Dermis blood vessel endothelial cell (primary cell): Measurements from ENCODE around the gene NTF3. TPM values are rescaled to one million over a fixed set of nuclear protein-coding genes. Genes with fewer than 3 reads are reported as not detected.
A peak's percentile ranks its signal among the peaks of the same experiment; 100 is the strongest.

Experiments
- DNase-seq: peaks from one replicate; pipeline ENCODE4 v3.0.0; 2010
- total RNA-seq: library from RNA; depleted of rRNA; stranded (reverse); fragments of >200 nt; gene quantifications from 2 replicates; pipeline ENCODE4 v1.2.3, GENCODE V29; 2014

The NTF3 gene
- total RNA-seq, 1 donor from 2014 or later, result 0.34 TPM

DNA sequence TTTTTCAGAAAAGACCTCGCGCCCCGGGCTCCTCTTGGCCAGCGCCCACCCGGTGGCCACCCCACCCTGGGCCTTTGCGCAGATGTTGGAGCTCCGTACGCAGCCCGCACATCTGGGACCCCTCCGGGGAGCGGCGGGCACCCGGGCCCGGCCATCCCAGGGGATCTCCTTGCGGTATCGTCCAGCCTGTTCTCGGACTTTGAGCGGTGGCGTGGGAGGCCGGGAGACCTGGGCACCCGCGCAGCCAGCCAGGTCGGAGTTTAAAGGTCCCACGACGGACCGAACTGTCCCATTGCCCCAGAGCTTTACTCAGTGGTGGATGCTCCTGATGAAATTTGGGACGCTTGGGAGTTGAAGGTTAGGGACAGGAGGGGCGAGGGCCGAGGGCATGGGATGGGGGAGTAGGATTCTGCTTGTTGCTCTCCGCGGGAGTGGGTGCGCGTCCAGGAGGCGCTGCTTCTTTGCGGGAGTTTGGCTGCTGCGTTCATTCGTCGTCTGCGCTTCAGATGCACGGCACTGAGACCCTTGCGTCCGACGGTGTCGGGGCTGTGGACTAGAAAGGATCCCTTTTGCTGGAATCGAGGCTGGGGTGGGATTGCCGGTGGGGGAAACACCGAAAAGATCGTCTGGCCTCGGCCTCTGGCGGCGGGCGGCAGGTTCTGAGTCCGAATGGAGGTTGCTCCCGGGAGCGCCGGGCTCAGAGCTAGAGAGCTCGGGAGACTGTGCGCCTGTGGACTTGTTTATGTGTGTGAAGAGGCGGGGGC, 1.4 kb downstream of the NTF3 start:
- no peak for DNase-seq

DNA sequence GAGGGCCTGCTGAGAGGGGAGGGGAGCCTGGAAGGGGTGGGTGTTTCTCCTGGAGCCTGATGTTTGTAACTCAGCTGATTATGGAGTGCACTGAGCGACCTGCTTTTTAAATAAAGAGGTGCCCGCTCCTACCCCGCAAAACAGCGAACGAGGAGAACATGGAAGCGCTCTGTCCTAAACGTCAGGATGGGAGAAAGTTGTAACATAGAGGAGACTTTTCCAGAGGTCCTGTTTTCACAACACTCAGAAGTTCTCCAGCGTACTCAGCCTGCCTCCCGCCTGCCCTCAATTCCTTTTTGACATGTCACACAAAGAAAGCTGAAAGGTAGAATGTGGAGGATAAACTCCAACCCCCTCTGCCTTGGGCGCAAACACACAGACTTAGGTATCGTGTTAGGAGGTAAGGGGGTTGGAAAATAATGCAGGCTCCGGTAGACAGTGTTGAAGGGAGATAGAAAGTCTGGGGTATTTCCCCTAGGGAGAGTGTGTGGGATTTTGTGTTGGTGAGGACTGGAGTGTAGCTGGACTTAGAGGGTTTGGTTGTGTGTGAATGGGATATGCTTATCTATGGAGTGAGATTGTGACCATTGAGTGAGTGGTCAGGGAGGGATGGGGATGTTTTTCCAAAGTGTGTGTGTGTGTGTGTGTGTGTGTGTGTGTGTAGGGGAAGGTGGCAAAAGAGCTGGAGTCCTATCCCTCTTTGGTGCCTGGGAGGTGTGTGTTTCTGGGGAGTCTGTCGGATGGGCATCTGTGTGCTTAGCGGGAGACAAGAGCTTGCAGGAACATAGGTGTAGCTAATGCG, 2.1 kb downstream of the NTF3 start:
- no peak for DNase-seq

DNA sequence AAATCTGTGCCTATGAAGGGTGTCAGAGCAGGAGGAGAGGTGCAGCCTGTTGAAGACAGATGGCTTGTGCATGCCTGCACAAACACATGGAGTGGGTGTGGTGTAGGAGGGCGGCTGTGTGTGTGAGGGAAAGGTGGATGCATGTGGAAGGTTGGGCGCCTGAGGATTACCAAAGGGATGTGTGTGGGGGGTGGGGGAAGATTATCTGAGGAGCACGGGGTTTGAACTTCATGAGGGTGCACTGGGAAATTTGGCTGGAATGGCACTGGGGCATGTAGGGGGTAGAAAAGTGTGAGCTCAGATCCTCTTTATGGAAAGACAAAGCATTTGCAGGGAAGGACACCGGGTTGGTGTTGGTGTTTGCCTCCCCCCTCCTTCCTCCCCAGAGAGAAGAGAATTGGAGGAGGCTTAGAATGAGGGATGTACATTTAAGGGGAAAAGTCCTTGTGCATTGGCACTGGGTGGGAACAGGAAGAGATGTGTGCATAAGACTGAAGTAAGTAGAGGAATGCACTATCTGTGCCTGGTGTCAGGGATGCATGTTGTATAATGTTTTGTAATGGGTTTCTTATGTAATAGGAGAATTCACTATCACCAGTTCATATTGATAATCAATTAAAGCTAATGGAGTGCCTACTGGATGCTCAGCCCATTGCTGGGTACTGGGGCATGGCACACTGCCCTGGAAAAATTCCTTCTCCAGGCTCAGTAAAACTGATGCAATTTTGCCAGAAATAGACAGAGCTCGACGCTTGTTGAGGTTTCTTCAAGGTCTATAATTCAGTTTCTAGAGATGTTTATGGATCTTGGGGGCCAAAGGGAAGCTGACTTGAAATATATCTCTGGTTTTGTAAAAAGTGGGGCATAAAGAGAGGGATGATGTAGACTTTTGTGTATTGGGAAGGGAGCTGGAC, 3.0 kb downstream of the NTF3 start:
- no peak for DNase-seq

DNA sequence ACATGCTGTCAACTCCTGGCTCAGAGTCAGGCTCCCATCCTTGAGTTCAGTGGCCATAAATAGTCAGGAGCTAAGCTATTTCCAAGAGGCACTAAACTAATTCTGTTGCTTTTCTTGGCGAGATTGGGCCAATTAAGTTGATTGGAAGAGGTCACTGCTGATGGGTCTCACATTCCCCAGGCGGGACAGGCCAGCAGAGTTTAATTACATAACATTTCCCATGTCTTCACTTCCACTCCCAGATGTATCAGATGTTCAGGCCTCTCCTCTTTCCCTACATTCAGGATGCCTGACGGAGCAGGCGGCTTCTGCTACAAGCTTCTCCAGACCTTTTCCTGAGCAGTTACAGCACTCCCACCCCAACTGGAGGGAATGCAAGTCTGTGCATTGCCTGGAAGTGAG, 5.3 kb downstream of the NTF3 start:
- DNase-seq, result no peak

DNA sequence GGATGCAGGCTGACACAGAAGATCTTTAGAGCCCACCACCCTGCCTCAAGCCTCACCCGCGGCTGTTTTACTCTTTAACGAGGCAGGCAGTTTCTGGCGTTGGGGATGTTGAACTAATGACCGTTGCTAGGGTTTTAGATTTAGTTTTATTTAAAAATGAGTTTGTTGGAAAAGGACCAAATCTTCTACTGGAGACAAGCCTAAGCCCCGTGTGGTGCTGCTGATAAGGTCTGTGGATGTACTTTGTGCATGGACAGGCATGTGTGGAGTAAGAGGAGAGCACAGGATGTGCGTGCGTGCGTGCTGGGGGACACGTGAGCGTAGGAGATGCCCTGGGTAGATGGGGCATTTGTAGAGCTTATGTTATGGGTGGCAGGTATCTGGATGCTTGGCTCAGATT, 5.7 kb downstream of the NTF3 start:
- DNase-seq, result no peak

DNA sequence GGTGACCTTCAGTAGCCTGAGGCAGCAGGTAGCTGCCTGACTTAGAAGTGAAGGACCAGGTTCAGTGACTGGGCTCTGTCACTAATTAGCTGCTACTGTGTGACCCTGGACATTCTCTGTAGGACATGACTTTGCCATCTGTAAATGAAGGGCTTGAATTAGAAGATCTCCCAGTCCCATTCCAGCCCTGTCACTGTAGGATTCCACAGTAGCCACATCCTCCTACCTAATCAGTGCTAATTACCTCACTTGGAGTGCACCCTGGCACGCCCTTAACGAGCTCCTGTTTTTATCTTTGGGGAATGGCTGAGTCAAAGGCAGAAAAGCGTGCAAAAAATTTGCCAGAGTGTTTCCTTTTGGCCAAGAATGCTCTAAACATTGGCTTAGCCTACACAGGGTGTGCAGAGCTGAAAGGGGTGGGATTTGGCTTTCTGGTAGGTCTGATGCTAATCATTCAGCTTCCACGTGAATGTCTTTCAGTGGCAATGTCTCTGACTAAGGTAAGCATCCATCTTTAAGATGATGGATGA, 6.8 kb downstream of the NTF3 start:
- no peak for DNase-seq

DNA sequence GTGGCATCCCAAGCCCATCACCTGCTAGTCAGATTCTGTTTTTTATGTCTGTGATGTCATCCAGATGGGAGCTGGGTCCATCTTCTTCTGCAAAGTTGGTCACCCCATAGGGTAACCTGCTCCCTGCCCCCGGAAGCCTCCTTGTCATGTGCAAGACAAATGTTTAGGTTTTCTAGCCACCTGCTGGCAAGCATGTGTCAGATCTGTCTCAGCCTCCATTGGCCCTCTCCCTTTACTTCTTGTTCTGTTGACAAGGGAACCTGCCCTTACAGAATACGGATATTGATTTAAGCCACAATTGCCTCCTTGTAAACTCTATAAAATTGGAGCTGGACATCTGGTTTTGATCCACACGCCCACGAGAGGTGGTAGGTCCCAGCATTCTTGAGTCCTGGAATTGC, 7.5 kb downstream of the NTF3 start:
- DNase-seq, result no peak

DNA sequence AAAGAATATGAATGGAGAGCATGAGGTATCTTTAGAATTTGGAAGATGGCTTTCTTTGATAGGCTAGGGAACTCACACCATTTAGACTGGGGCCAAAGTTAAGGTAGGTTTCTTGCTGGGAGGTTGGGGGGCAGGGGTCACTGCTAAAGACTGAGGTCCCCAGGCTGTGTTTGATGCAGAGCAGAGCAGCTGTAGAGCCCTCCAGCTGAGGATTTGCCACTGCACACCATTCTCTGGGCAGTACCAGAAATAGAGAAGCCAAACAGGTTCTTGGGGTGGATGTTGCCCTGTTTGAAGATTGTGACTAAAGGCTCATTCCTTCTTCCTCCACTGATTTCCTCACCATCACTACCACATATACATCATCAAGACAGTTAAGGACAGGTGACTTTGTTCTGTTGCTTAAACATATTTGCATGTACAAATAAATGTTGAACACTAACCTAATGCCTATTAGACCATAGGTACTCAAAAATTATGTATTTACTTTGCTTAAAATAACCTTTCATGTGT, 7.9 kb downstream of the NTF3 start:
- no peak for DNase-seq

DNA sequence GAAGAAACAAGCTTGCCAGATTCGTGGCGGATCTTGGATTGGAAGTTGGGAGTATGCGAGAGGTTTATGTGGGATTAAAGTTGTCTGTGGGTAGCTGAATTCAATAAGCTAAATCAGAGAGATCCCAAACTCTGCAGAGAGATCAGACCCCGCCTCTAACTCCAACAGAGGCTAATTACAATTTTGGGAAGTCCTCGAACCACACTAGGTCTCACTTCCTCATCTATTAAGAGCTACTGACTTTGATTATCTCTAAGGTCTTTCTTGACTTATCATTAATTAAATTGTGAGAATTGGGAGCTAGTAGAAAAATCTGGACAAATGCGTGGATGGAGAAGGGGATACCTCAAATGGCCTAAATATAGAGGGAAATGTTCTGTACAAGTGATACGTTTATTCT, 9.1 kb downstream of the NTF3 start:
- DNase-seq, result no peak

DNA sequence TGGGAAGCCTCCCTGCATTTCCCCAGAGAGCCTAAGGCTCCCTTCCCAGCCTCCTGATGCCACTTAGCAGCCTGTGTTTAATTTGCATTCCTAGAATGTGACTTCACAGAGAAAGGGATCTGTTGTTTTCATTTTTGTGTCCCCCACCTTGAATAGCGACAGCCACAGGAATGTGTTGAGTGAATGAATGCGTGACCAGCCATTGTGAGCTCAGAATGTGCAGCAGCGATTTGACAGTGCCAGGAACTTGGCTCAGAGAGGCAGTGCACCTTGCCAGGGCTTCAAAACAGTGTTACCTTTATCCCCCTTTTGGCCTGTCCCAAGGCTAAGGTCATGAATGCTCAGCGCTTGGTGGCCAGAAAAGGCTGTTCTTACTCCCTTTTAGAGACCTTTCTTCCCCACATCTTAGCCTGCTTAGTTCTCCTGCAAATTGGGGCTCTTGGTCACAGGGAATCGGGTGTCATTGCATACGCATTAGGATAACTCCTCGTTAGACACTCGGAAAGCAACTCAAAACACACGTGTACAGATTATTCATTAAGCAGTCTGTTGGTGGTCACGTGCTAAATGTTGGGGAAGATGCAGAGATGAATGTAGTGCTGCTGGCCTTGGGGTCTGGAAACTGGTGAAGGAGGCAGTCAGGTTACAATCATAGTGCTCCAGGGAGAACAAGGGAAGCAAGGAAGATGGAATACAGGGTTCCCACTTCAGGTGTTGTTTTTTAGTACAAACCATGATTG, 9.8 kb downstream of the NTF3 start:
- no peak for DNase-seq

DNA sequence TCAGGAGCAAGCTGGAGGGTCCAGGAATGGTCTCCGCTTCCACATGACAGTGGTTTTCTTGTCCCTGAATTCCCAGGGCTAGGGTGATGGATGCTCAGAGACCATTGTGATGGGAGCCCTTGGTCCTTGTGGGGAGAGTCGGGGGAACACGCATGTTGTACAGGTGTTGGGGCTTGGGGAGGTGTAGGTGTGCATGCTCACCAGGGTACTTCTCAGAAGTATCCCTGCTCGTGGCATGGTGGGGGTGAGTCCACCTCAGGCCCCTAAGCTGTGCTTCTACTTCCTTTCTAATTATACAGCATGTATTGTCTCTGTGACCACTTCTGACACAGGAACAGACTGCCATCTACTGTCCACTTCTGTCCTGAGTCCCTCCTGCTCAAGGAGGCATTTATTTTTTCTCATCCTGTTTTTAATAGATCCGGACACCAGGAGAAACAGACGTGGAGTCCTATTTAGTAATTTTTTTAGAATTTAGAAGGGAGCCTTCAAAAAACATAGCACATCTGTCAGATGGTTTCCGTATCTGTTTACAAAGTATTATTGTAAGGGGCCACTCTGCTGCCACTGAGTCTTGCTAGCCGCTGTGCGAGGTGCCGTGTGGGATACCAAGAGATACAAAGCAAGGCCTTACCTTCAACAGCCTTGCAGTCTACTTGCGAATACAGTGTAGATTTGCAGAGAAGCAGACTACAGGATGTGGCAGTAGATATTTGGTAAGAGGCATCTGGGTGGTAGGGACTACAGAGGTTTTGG, 10.5 kb downstream of the NTF3 start:
- DNase-seq, result peak; percentile 70

DNA sequence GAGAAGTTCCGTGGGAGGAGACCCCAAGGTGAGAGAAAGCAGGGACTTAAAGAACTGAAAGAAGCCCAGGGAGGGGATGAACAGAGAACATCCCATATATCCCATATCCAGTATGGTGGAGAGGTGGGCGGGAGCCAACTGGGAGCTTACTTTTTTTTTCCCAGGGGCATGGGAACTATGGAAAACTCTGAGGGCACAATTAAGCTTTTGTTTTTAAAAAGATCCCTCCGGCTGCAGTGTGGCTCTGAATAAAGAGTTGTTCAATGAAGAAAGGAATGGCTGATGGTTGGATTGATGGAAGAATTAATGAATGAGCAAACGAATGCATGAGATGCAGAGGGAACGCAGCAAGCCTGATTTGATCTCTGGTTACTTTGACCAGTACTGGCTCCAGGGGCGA, 12.6 kb downstream of the NTF3 start:
- no peak for DNase-seq

DNA sequence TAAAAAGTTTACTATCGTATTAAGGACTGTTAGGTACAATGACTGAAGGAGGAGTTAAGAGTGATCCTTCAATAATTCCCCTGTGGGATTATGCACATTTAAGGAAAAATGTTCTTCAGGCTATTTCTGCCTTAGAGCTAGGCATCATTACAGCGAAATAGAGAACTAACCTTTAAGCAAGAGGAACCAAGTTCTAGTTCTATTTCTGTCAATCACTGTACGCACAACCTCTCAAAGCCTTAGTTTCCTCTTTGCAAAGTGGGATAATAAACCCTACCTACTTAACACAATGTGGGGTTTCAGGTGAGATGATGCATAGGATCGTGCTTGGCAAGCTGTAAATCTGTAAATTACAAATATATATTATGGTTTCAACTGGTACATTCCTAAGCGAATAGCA, 15.4 kb downstream of the NTF3 start:
- DNase-seq, result no peak

DNA sequence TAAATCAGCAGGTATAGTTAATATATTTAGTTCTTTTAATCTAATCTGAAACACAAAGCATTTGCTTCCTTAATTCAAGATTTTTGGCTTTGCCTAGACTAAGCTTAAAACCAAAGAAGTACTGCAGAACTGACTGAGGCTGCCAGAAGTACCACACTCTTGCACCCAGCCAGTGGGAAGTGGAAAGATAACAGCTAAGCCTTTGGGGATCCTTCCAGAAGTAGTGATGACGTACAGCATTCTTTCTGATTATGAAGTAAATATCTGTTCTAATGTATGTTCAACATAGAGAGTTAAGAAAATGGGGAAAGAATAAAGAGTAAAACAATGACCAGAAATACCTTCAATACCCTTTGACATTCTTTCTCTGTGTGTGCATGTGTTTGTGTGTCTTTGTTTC, 19.3 kb downstream of the NTF3 start:
- no peak for DNase-seq

DNA sequence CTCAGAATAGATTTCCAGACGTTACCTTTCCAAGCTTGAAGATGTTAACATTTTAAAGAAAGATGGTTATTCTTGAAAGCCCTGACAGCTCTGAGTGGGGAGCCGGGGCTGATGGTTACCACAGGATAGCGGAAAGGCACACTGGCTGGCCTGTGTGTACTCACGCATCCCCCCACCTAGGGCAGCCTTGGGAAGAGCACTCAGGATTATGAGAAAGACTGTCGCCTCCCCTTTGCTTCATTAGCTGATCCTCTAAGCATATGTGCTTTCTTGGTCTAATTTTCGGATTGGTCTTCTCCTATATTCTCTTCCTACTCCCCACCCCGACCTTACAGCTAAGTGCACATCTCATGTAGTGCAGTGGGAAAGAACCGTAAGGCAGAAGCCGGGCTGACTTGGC, 20.7 kb downstream of the NTF3 start:
- no peak for DNase-seq

DNA sequence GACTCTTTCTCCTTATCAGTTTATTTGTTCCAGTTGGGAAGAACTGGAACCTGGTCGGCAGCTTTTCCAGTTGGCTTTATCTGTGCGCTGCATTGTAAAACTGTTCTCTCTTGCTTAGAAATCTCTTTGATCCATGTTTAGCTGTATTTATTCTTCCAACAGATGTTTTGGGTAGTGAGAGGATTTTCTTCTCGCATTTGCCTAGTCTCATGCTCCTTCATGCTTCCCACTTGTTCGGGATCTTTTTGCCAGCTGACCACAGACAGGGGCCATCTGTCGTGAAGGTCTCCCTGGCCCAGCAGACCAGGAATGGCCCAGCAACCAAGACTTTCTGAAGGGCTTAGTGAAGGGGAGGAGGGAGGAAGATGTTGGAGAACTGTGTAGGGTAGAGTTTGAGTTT, 21.6 kb downstream of the NTF3 start:
- no peak for DNase-seq

DNA sequence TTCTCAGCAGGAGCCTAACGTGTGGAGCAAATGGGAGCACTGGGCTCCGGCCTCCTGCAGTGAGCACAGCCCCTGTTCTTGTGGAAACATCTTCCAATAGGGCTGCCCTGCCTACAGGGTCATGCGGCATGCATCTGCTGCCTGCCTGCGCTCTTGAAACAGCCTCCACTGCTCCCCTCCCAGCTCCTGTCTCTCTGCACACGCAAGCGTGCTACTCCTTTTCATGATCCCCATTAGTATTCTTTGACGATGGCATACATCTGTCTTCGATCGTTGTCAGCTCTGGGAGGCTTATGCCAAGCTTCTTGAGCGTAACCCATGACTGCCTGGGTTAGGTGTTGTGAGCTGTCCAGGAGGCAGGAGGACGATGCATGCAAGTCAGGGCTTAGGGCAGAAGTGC, 23.1 kb downstream of the NTF3 start:
- DNase-seq, result no peak

DNA sequence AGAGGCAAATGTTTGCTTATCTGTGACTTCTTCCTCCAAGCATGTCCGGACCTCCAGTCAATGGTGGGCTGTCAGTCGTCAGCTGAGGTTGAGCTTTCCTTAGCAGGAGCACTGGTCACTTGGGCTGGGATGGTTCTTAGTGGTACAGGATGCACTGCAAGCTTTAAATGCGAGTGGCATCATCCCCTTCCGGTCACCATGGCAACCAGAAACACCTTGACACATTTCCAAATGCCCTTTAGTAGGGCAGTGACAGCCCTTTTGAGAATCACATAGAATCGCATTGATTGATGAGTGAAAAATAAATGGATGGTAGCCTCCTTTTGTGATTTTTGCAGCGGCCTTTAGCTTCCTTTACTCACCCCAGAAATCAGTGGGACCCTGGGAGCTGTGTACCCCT, 24.1 kb downstream of the NTF3 start:
- no peak for DNase-seq

DNA sequence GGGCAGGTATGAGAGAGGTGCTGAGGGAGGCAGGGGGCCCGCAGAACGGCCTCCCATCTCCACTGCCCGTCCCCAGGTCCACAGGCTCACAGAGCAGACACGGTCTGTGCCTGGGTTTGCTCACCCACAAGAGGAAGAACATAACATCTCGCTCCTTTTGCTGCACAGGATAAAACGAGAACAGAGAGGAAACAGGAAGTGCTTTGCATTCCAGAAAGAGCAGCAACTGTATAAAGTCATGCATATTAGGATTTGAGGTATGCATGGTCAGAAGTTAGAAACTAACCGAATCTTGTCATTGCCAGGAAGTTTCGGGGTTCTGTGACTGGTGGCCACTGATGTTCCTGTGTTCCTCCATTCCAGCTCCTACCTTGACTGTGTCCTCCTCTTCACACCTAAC, 25.0 kb downstream of the NTF3 start:
- DNase-seq, result peak; percentile 82

DNA sequence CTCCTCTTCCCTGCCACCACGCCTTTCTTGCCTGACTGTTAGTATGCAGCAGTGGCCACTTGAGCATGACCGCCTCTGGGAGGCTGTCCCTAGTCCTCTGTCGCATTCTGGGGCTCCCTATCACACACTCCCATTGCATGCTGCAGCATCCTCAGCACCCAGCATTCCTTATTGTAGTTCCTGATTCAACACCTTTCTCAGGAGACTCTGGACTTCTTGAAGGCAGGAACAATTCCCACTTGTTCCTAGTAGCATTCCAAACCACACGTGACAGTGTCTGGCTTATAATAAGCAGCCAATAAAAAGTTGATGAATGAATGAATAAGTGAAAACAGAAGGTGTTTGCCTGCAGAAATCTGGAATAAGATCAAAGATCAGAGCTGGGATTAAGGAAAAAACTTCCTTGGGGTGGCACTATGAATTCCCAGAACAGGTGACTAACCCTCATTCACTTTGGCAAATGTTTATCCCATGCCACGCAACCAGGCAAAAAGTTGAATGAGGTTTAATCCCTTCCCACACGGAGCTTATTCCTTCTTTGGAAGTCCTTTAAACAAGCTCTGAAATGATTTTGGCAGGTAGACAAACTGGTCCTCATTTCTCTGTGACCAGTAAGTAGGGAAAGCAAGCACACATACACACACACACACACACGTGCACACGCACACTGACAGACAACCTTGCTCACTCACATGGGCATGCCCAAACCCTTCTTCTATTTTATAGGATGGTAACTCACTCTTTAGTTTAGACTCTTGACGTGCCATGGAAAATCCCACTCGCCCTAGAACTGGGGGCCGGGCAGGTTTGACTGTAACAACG, 26.5 kb downstream of the NTF3 start:
- no peak for DNase-seq
